Measurements from ENCODE around the gene DCANP1. TPM values are rescaled to one million over a fixed set of nuclear protein-coding genes. Genes with fewer than 3 reads are reported as not detected.

Gene DCANP1
- total RNA-seq, 2 experiments from 2014 or later: 0.08 TPM; not detected in 1

DNA sequence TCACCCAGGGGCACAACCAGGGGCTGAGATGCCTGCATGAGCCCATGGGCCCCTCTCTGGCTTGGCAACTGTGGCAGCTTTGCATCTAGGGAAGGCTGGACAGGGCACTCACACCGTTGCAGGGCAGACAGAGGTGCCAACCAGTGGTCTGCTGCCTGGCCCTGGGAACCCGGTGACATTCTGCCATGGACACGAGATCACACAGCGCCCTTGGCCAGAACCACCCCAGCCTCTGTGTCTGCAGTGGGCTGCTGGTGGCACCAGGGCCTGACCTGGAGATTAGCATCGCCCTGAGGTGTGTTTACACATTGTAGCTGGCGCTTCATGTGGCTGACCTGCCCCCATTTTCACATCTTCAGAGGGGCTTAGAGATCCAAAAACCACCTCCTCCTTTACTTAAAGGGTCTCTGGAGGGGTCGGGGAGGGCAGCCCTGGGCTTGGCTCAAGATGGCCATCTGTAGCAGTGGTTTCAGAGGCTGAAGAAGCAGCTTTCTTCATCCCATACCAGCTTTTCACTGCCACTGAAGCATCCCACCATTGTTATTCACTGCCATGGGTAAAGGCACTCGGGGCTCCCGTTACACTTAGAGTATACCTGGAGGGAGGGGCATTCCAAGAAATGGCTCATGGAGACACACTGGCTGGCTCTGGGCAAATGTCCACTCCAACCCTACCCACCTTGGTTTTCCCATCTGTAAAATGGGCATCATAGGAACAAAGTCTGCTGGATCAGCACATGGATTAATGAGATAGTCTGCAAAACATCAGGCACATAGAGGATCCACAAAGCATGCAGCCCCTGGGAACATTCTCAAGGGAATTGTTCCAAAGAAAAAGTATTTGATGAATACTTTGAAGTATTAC lies 11.4 kb downstream of the DCANP1 start:
- DNase-seq (no peak), ATAC-seq (ENCODE audit: poor library complexity) (no peak)
- H3K27me3 Mint-ChIP-seq: no peaks in the 10 kb centered on the region
- H3K27ac Mint-ChIP-seq: no peak overlapping the region
- no peak for TF ChIP-seq CTCF (IDR thresholded peaks at IDR 0.05)
- no peak overlapping the region for H3K4me3 ChIP-seq (ENCODE audit: low read length)
- no peaks in the 10 kb centered on the region for H3K4me1 ChIP-seq (ENCODE audit: insufficient read depth, low read length)
- ChIA-PET CTCF (no interaction called here), POLR2A (no interaction called here)
- no peaks in the 10 kb centered on the region for H3K9me3 Mint-ChIP-seq
- no peaks in the 10 kb centered on the region for H3K4me1 Mint-ChIP-seq (ENCODE audit: low read depth)
- no peak overlapping the region for H3K27ac ChIP-seq (ENCODE audit: low read depth in 1 of 2, low read length in 2 of 2)
- H3K36me3 ChIP-seq (ENCODE audit: insufficient read depth, low read length): no peaks in the 10 kb centered on the region
- peaks cover 0 to 4% of the 10 kb centered on the region in 2 experiments for H3K9me3 ChIP-seq (ENCODE audit: control insufficient read depth in 1 of 2, insufficient read depth in 1 of 2, low read length in 2 of 2)
- H3K27me3 ChIP-seq (ENCODE audit: control insufficient read depth in 1 of 2, insufficient read depth in 2 of 2, low read length in 2 of 2): peaks cover 9 to 14% of the 10 kb centered on the region in 2 experiments
- no peak overlapping the region for H3K4me3 Mint-ChIP-seq
- intact Hi-C loops (cut with DNase I, micrococcal nuclease): no loop called here
- no peaks in the 10 kb centered on the region for H3K36me3 Mint-ChIP-seq (ENCODE audit: low read depth)

- no peak for ATAC-seq (ENCODE audit: poor library complexity)
- H3K4me1 Mint-ChIP-seq (ENCODE audit: low read depth): no peaks in the 10 kb centered on the region
- no peak overlapping the region for H3K27ac Mint-ChIP-seq
Observed at GRCh38 chr5:135434591-135435466, 12.3 kb downstream of the DCANP1 start.

More at GRCh38 chr5:135434591-135435466, 12.3 kb downstream of the DCANP1 start:
- H3K4me3 ChIP-seq (ENCODE audit: low read length): no peak overlapping the region
- peak in 1 of 14 experiments; percentile 9 for DNase-seq
- H3K9me3 Mint-ChIP-seq: no peaks in the 10 kb centered on the region
- peaks cover 9 to 14% of the 10 kb centered on the region in 2 experiments for H3K27me3 ChIP-seq (ENCODE audit: control insufficient read depth in 1 of 2, insufficient read depth in 2 of 2, low read length in 2 of 2)
- H3K27ac ChIP-seq (ENCODE audit: low read depth in 1 of 2, low read length in 2 of 2): no peak overlapping the region
- ChIA-PET POLR2A (no interaction called here), CTCF (no interaction called here)
- no peak for TF ChIP-seq CTCF (IDR thresholded peaks at IDR 0.05)
- no peaks in the 10 kb centered on the region for H3K36me3 Mint-ChIP-seq (ENCODE audit: low read depth)
- no peaks in the 10 kb centered on the region for H3K4me1 ChIP-seq (ENCODE audit: insufficient read depth, low read length)
- no peaks in the 10 kb centered on the region for H3K36me3 ChIP-seq (ENCODE audit: insufficient read depth, low read length)
- no peak overlapping the region for H3K4me3 Mint-ChIP-seq
- intact Hi-C loops (cut with DNase I, micrococcal nuclease): no loop called here
- H3K27me3 Mint-ChIP-seq: no peaks in the 10 kb centered on the region
- peaks cover 0 to 4% of the 10 kb centered on the region in 2 experiments for H3K9me3 ChIP-seq (ENCODE audit: control insufficient read depth in 1 of 2, insufficient read depth in 1 of 2, low read length in 2 of 2)
